Stimulated activated naive CD4-positive, alpha-beta T cell treated with Interleukin-2 at 50 U/mL for 16 hours (primary cell): ENCODE data around the gene RAB3B.
"Not testable (repeated sequence)": the region's sequence is repeated elsewhere in the genome, so short reads cannot be mapped to it uniquely, and the experiment has no call there.

Experiments
- DNase-seq: peaks from one replicate; lab custom pipeline; 2025; lab: John Stamatoyannopoulos, UW

The RAB3B gene

GRCh38 chr1:51989582-51990477 lies 670 bp downstream of the RAB3B start:
- DNase-seq, result no peak

GRCh38 chr1:51988254-51988653 lies 2.2 kb downstream of the RAB3B start:
- no peak for DNase-seq

GRCh38 chr1:51986718-51987117 lies 3.8 kb downstream of the RAB3B start:
- DNase-seq, result no peak

- DNase-seq, result no peak
These were observed 8.3 kb downstream of the RAB3B start for GRCh38 chr1:51982161-51982560.

- DNase-seq, result no peak
These were observed 8.9 kb downstream of the RAB3B start for GRCh38 chr1:51981555-51981954.

GRCh38 chr1:51978099-51978498 lies 12.4 kb downstream of the RAB3B start:
- no peak for DNase-seq

GRCh38 chr1:51976846-51977602 lies 13.5 kb downstream of the RAB3B start:
- DNase-seq, result no peak

GRCh38 chr1:51973587-51974474 lies 16.7 kb downstream of the RAB3B start:
- no peak for DNase-seq

GRCh38 chr1:51969038-51969705 lies 21.3 kb downstream of the RAB3B start:
- no peak for DNase-seq

GRCh38 chr1:51968632-51969031 lies 21.9 kb downstream of the RAB3B start:
- no peak for DNase-seq

GRCh38 chr1:51967213-51967791 lies 23.2 kb downstream of the RAB3B start:
- not testable (repeated sequence) for DNase-seq

- no peak for DNase-seq
These were observed 23.9 kb downstream of the RAB3B start for GRCh38 chr1:51966559-51966958.

GRCh38 chr1:51964309-51964696 lies 26.2 kb downstream of the RAB3B start:
- DNase-seq, result no peak

GRCh38 chr1:51963592-51964308 lies 26.8 kb downstream of the RAB3B start:
- DNase-seq, result no peak

GRCh38 chr1:51962486-51963356 lies 27.8 kb downstream of the RAB3B start:
- DNase-seq, result no peak

- DNase-seq, result no peak
These were observed 28.5 kb downstream of the RAB3B start for GRCh38 chr1:51961954-51962353.

- DNase-seq, result no peak
These were observed 29.3 kb downstream of the RAB3B start for GRCh38 chr1:51961231-51961630.

- DNase-seq, result no peak
These were observed 30.2 kb downstream of the RAB3B start for GRCh38 chr1:51960262-51960661.

- DNase-seq, result no peak
These were observed 31.7 kb downstream of the RAB3B start for GRCh38 chr1:51958824-51959223.

- no peak for DNase-seq
These were observed 32.9 kb downstream of the RAB3B start for GRCh38 chr1:51957618-51958017.
